IPS-NIHi11 (cell line): Measurements from ENCODE around the gene STX10.
"Not testable (repeated sequence)": the region's sequence is repeated elsewhere in the genome, so short reads cannot be mapped to it uniquely, and the experiment has no call there.

Experiments
- DNase-seq: peaks from one replicate; pipeline ENCODE4 v3.0.0; 2012; ENCODE audit warnings: mixed read lengths, low spot score

The STX10 gene

GRCh38 chr19:13164343-13165161, 14.4 kb upstream of the STX10 start:
- peak; percentile 66 for DNase-seq

- DNase-seq = peak; percentile 40
Observed at GRCh38 chr19:13163609-13164342, 13.6 kb upstream of the STX10 start.

GRCh38 chr19:13162724-13163608, 12.8 kb upstream of the STX10 start:
- DNase-seq = peak; percentile 77

GRCh38 chr19:13160557-13160956, 10.4 kb upstream of the STX10 start:
- DNase-seq = no peak

- DNase-seq = no peak
Observed at GRCh38 chr19:13159713-13160112, 9.5 kb upstream of the STX10 start.

GRCh38 chr19:13155472-13156359, 5.5 kb upstream of the STX10 start:
- DNase-seq = peak; percentile 78

- peak; percentile 50 for DNase-seq
Observed at GRCh38 chr19:13154911-13155471, 4.8 kb upstream of the STX10 start.

- DNase-seq = no peak
Observed at GRCh38 chr19:13154241-13154778, 4.1 kb upstream of the STX10 start.

GRCh38 chr19:13153569-13154240, 3.5 kb upstream of the STX10 start:
- DNase-seq = no peak

GRCh38 chr19:13152974-13153568, 2.9 kb upstream of the STX10 start:
- DNase-seq = peak; percentile 73

- DNase-seq = no peak
Observed at GRCh38 chr19:13152356-13152973, 2.3 kb upstream of the STX10 start.

GRCh38 chr19:13151605-13152355, 1.6 kb upstream of the STX10 start:
- peak; percentile 89 for DNase-seq

GRCh38 chr19:13150931-13151604, 893 bp upstream of the STX10 start:
- no peak for DNase-seq

GRCh38 chr19:13149628-13150186, 468 bp downstream of the STX10 start:
- DNase-seq = no peak

- DNase-seq = not testable (repeated sequence)
Observed at GRCh38 chr19:13149173-13149627, 975 bp downstream of the STX10 start.

GRCh38 chr19:13146763-13147563, 3.2 kb downstream of the STX10 start:
- DNase-seq = no peak
